ENCODE measurements around the gene TALDO1. TPM values are rescaled to one million over a fixed set of nuclear protein-coding genes. Genes with fewer than 3 reads are reported as not detected.

TALDO1 gene
- total RNA-seq, 1 donor from 2014 or later = 155 TPM

Other genes with a start within 250 kb of the TALDO1 start
- gene RNH1, start 240.2 kb upstream of the TALDO1 start, total RNA-seq = 419 and 464 TPM in 2 replicates
- 37.9 and 66.0 TPM in 2 replicates for gene HRAS, start 211.9 kb upstream of the TALDO1 start, total RNA-seq
- gene LRRC56, start 209.9 kb upstream of the TALDO1 start, total RNA-seq = 1.3 and 2.3 TPM in 2 replicates
- 0.31 and 0.78 TPM in 2 replicates for gene LMNTD2, start 186.7 kb upstream of the TALDO1 start, total RNA-seq
- 21.1 and 32.2 TPM in 2 replicates for gene RASSF7, start 186.5 kb upstream of the TALDO1 start, total RNA-seq
- 27.7 and 31.2 TPM in 2 replicates for gene PHRF1, start 171.0 kb upstream of the TALDO1 start, total RNA-seq
- 25.1 and 29.3 TPM in 2 replicates for gene IRF7, start 131.5 kb upstream of the TALDO1 start, total RNA-seq
- gene CDHR5, start 122.5 kb upstream of the TALDO1 start, total RNA-seq = not detected in 2 replicates
- not detected in 2 replicates for gene SCT, start 120.3 kb upstream of the TALDO1 start, total RNA-seq
- gene DRD4, start 110.2 kb upstream of the TALDO1 start, total RNA-seq = not detected in 2 replicates
- gene DEAF1, start 52.2 kb upstream of the TALDO1 start, total RNA-seq = 22.5 and 35.8 TPM in 2 replicates
- 37.8 and 44.7 TPM in 2 replicates for gene TMEM80, start 51.6 kb upstream of the TALDO1 start, total RNA-seq
- 20.4 and 26.5 TPM in 2 replicates for gene EPS8L2, start 41.2 kb upstream of the TALDO1 start, total RNA-seq
- gene GATD1, start 30.0 kb downstream of the TALDO1 start, total RNA-seq = 34.5 and 45.8 TPM in 2 replicates
- 0.53 and 0.94 TPM in 2 replicates for gene CEND1, start 42.6 kb downstream of the TALDO1 start, total RNA-seq
- 8.0 and 15.5 TPM in 2 replicates for gene SLC25A22, start 50.8 kb downstream of the TALDO1 start, total RNA-seq
- gene PIDD1, start 57.8 kb downstream of the TALDO1 start, total RNA-seq = 10.5 and 14.7 TPM in 2 replicates
- 381 and 504 TPM in 2 replicates for gene RPLP2, start 62.5 kb downstream of the TALDO1 start, total RNA-seq
- 84.0 and 183 TPM in 2 replicates for gene PNPLA2, start 71.5 kb downstream of the TALDO1 start, total RNA-seq
- gene CRACR2B, start 80.5 kb downstream of the TALDO1 start, total RNA-seq = 16.6 and 26.5 TPM in 2 replicates
- 900 and 1,201 TPM in 2 replicates for gene CD151, start 85.5 kb downstream of the TALDO1 start, total RNA-seq
- gene POLR2L, start 95.1 kb downstream of the TALDO1 start, total RNA-seq = 66.0 and 91.9 TPM in 2 replicates
- gene TSPAN4, start 95.4 kb downstream of the TALDO1 start, total RNA-seq = 56.7 and 63.9 TPM in 2 replicates
- gene CHID1, start 163.3 kb downstream of the TALDO1 start, total RNA-seq = 50.7 and 57.6 TPM in 2 replicates
- 26.2 and 26.9 TPM in 2 replicates for gene AP2A2, start 178.4 kb downstream of the TALDO1 start, total RNA-seq